ENCODE data around the gene ITGB5. TPM values are rescaled to one million over a fixed set of nuclear protein-coding genes. Genes with fewer than 3 reads are reported as not detected.

Gene ITGB5
- polyA plus RNA-seq, 3 donors: 0.68 to 1.2 (median 1.0) TPM

GRCh38 chr3:124731760-124732159, 155.4 kb downstream of the ITGB5 start:
- intact Hi-C loops (cut with micrococcal nuclease): loop anchor here in 1 of 2 donors (10.0 kb wide), 1 partner anchor 1937 kb away; the partner anchor contains the start of genes HSPBAP1 and SLC49A4
- H3K4me1 Mint-ChIP-seq: peaks cover 22% of the 10 kb centered on the region
- H3K27ac Mint-ChIP-seq: peak overlapping the region in 1 of 7 donors; percentile 63
- peaks cover 12 to 13% of the 10 kb centered on the region in 2 donors for H3K4me1 ChIP-seq (ENCODE audit: control insufficient read depth in 1 of 2, insufficient read depth in 2 of 2, low read length in 2 of 2)
- H3K36me3 ChIP-seq (replicated peaks in 1 of 2; ENCODE audit: control insufficient read depth in 1 of 2, insufficient read depth in 2 of 2, low read length in 2 of 2): peaks cover 0 to 16% of the 10 kb centered on the region in 2 donors
- H3K36me3 Mint-ChIP-seq: peaks cover 12 to 21% of the 10 kb centered on the region in 2 donors
- WGBS (ENCODE audit: insufficient coverage): no CpG with 5 or more reads among the region's 4 CpGs
- no peaks in the 10 kb centered on the region for H4K20me1 ChIP-seq (ENCODE audit: insufficient read depth, low read length)
- H3K9me3 ChIP-seq (replicated peaks in 1 of 2; ENCODE audit: control insufficient read depth in 1 of 2, insufficient read depth in 1 of 2, low read length in 2 of 2): no peaks in the 10 kb centered on the region
- peaks cover 6 to 23% of the 10 kb centered on the region in 2 donors for H3K27me3 ChIP-seq (ENCODE audit: control insufficient read depth in 2 of 2, insufficient read depth in 2 of 2, low read length in 2 of 2)
- no peak overlapping the region for H3K4me3 ChIP-seq (replicated peaks in 1 of 3; ENCODE audit: low read depth in 2 of 3, low read length in 3 of 3)
- H2AFZ ChIP-seq (ENCODE audit: insufficient read depth, low read depth, low read length, poor library complexity, severe bottlenecking): no peak overlapping the region
- H3K27me3 Mint-ChIP-seq (ENCODE audit: low read depth in 3 of 3): peaks cover 11 to 20% (median 19%) of the 10 kb centered on the region in 3 donors
- TF ChIP-seq CTCF (IDR thresholded peaks at IDR 0.05): no peak
- no peak overlapping the region for H3K27ac ChIP-seq (ENCODE audit: low read depth in 1 of 2, low read length in 2 of 2)
- peaks cover 42% of the 10 kb centered on the region for H3K79me2 ChIP-seq (ENCODE audit: insufficient read depth, low read length)
- peaks cover 0 to 6% (median 2%) of the 10 kb centered on the region in 7 donors for H3K9me3 Mint-ChIP-seq
- H3K4me2 ChIP-seq (replicated peaks; ENCODE audit: extremely low read depth, low read length, poor library complexity, severe bottlenecking): no peak overlapping the region
- DNase-seq: no peak
- H3K4me3 Mint-ChIP-seq: no peak overlapping the region
- H3K9ac ChIP-seq (ENCODE audit: insufficient read depth, low read length, poor library complexity, severe bottlenecking): no peak overlapping the region

GRCh38 chr3:124730941-124731297, 156.2 kb downstream of the ITGB5 start:
- TF ChIP-seq CTCF (IDR thresholded peaks at IDR 0.05): no peak
- Mint-ChIP-seq H3K36me3 (peaks cover 9 to 16% of the 10 kb centered on the region in 2 donors), H3K27ac (peak overlapping the region; percentile 94 to 99 (median 97)), H3K4me1 (peaks cover 22% of the 10 kb centered on the region), H3K9me3 (peaks cover 0 to 6% (median 2%) of the 10 kb centered on the region in 7 donors), H3K4me3 (peak overlapping the region; percentile 99 to 100), H3K27me3 (ENCODE audit: low read depth in 3 of 3) (peaks cover 17 to 27% (median 19%) of the 10 kb centered on the region in 3 donors)
- Histone ChIP-seq H3K36me3 (replicated peaks in 1 of 2; ENCODE audit: control insufficient read depth in 1 of 2, insufficient read depth in 2 of 2, low read length in 2 of 2) (peaks cover 0 to 10% of the 10 kb centered on the region in 2 donors), H3K79me2 (ENCODE audit: insufficient read depth, low read length) (peaks cover 42% of the 10 kb centered on the region), H4K20me1 (ENCODE audit: insufficient read depth, low read length) (no peaks in the 10 kb centered on the region), H3K9me3 (replicated peaks in 1 of 2; ENCODE audit: control insufficient read depth in 1 of 2, insufficient read depth in 1 of 2, low read length in 2 of 2) (no peaks in the 10 kb centered on the region), H2AFZ (ENCODE audit: insufficient read depth, low read depth, low read length, poor library complexity, severe bottlenecking) (peak overlapping the region; percentile 98), H3K27me3 (ENCODE audit: control insufficient read depth in 2 of 2, insufficient read depth in 2 of 2, low read length in 2 of 2) (peaks cover 9 to 31% of the 10 kb centered on the region in 2 donors), H3K27ac (ENCODE audit: low read depth in 1 of 2, low read length in 2 of 2) (peak overlapping the region in 1 of 2 donors; percentile 92), H3K9ac (ENCODE audit: insufficient read depth, low read length, poor library complexity, severe bottlenecking) (peak overlapping the region; percentile 83), H3K4me2 (replicated peaks; ENCODE audit: extremely low read depth, low read length, poor library complexity, severe bottlenecking) (peak overlapping the region; percentile 80), H3K4me1 (ENCODE audit: control insufficient read depth in 1 of 2, insufficient read depth in 2 of 2, low read length in 2 of 2) (peaks cover 12 to 13% of the 10 kb centered on the region in 2 donors), H3K4me3 (replicated peaks in 1 of 3; ENCODE audit: low read depth in 2 of 3, low read length in 3 of 3) (peak overlapping the region; percentile 81 to 95 (median 87))
- WGBS (ENCODE audit: insufficient coverage): 14% methylated on average over 9 of the region's 13 CpGs
- no peak for DNase-seq
- intact Hi-C loops (cut with micrococcal nuclease): loop anchor here in 1 of 2 donors (10.0 kb wide), 1 partner anchor 1936 kb away; the partner anchor contains the start of genes HSPBAP1 and SLC49A4

All from CD14-positive monocyte (primary cell).